Esophagus muscularis mucosa (tissue), 4 donors: ENCODE measurements around the gene LDB3.

Experiments used
- EP300 ChIP-seq: sonication (generic); formaldehyde crosslinking; IDR thresholded peaks from one replicate; pipeline ENCODE4 v1.6.1; 2017; ENCODE audit warnings: antibody characterized with exemption
- POLR2A ChIP-seq: fragments of 450-650 bp; IDR thresholded peaks from one replicate; pipeline ENCODE4 v1.6.1; 2017; ENCODE audit warnings: antibody characterized with exemption, moderate library complexity, mild to moderate bottlenecking, low read depth
- POLR2AphosphoS5 ChIP-seq, 2 donors: sonication (generic); formaldehyde crosslinking; IDR thresholded peaks; one replicate each; pipeline ENCODE4 v1.6.1; 2017; ENCODE audit warnings: antibody characterized with exemption in 2 of 2
- TF ChIP-seq, protein P1 (sequence below), 3 experiments: fragments of 200-600 bp in 2 of 3; fragments of 450-650 bp in 1 of 3; sonication (generic) in 2 of 3; IDR thresholded peaks; one replicate each; pipeline ENCODE4 v1.5.1; 2017 to 2019; ENCODE audit warnings: antibody characterized with exemption in 3 of 3, mild to moderate bottlenecking in 2 of 3, moderate library complexity in 1 of 3

DNA sequence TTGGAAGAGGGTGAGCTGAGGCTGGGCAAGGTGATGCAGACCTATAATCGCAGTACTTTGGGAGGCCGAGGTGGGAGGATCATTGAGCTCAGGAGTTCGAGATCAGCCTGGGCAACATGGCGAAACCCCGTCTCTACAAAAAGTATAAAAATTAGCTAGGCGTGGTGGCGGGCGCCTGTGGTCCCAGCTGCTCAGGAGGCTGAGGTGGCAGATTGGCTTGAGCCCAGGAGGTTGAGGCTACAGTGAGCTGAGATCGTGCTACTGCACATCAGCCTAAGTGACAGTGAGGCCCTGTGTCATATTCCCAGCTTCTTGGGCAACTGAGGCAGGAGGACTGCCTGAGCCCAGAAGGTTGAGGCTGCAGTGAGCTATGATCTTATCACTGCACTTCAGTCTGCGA, 101.7 kb downstream of the LDB3 start:
- TF ChIP-seq, protein P1, sequence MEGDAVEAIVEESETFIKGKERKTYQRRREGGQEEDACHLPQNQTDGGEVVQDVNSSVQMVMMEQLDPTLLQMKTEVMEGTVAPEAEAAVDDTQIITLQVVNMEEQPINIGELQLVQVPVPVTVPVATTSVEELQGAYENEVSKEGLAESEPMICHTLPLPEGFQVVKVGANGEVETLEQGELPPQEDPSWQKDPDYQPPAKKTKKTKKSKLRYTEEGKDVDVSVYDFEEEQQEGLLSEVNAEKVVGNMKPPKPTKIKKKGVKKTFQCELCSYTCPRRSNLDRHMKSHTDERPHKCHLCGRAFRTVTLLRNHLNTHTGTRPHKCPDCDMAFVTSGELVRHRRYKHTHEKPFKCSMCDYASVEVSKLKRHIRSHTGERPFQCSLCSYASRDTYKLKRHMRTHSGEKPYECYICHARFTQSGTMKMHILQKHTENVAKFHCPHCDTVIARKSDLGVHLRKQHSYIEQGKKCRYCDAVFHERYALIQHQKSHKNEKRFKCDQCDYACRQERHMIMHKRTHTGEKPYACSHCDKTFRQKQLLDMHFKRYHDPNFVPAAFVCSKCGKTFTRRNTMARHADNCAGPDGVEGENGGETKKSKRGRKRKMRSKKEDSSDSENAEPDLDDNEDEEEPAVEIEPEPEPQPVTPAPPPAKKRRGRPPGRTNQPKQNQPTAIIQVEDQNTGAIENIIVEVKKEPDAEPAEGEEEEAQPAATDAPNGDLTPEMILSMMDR (IDR thresholded peaks at IDR 0.05) = no peak
- TF ChIP-seq POLR2A (no peak), EP300 (no peak), POLR2AphosphoS5 (IDR thresholded peaks at IDR 0.05) (no peak)
